Measurements from ENCODE around the gene IRAK1BP1.

DNA sequence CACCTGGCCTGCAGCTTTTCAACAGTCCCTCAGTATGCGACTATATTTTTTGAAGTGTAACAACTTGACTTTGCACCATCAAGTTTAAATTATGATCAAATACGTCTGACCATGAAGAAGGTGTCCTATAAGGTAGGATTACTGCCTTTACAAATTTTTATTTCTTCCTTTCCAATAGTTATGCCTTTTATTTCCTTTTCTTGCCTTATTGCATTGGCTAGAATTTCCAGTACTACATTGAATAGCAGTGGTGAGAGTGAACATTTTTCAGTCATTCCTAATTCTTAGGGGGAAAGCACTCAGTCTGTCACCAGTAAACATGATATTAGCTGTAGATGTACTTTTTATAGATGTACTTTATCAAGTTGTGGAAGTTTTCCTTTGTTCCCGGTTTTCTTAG, 81.4 kb downstream of the IRAK1BP1 start:
- TF ChIP-seq POLR2AphosphoS5 (IDR thresholded peaks at IDR 0.05; ENCODE audit: low read depth, low read length) (no peak), POLR2A (IDR thresholded peaks at IDR 0.05; ENCODE audit: low read depth, low read length) (no peak), TAF1 (IDR thresholded peaks at IDR 0.05; ENCODE audit: borderline replicate concordance, low read depth, low read length) (no peak)

All from GM12892 (cell line).